Ishikawa (cell line): ENCODE data around the gene PDE12.

Experiments
- CEBPB ChIP-seq: IDR thresholded peaks from 2 replicates; pipeline ENCODE4 v1.6.1; 2012
- CREB1 ChIP-seq: IDR thresholded peaks from 2 replicates; pipeline ENCODE4 v1.6.1; 2012; ENCODE audit warnings: low read depth
- EGR1 ChIP-seq: IDR thresholded peaks from 2 replicates; pipeline ENCODE4 v1.6.1; 2012
- EP300 ChIP-seq: IDR thresholded peaks from 2 replicates; pipeline ENCODE4 v1.6.1; 2012; ENCODE audit warnings: borderline replicate concordance
- FOXM1 ChIP-seq: IDR thresholded peaks from 2 replicates; pipeline ENCODE4 v1.6.1; 2012; ENCODE audit warnings: low read depth, borderline replicate concordance
- MAX ChIP-seq: IDR thresholded peaks from 2 replicates; pipeline ENCODE4 v1.6.1; 2012
- NFIC ChIP-seq: IDR thresholded peaks from 2 replicates; pipeline ENCODE4 v1.6.1; 2012
- RAD21 ChIP-seq: IDR thresholded peaks from 2 replicates; pipeline ENCODE4 v1.6.1; 2012; ENCODE audit warnings: low read depth
- TAF1 ChIP-seq: IDR thresholded peaks from 2 replicates; pipeline ENCODE4 v1.6.1; 2012; ENCODE audit warnings: low read depth, mild to moderate bottlenecking
- TCF12 ChIP-seq: IDR thresholded peaks from 2 replicates; pipeline ENCODE4 v1.6.1; 2012; ENCODE audit warnings: low read depth
- TEAD4 ChIP-seq: IDR thresholded peaks from 2 replicates; pipeline ENCODE4 v1.6.1; 2012
- USF1 ChIP-seq: IDR thresholded peaks from 2 replicates; pipeline ENCODE4 v1.6.1; 2012
- YY1 ChIP-seq: IDR thresholded peaks from 2 replicates; pipeline ENCODE4 v1.6.1; 2012; ENCODE audit warnings: low read depth
- TF ChIP-seq, protein P1 (sequence below): IDR thresholded peaks from 2 replicates; pipeline ENCODE4 v1.6.1; 2012; ENCODE audit warnings: low read depth, mild to moderate bottlenecking

DNA sequence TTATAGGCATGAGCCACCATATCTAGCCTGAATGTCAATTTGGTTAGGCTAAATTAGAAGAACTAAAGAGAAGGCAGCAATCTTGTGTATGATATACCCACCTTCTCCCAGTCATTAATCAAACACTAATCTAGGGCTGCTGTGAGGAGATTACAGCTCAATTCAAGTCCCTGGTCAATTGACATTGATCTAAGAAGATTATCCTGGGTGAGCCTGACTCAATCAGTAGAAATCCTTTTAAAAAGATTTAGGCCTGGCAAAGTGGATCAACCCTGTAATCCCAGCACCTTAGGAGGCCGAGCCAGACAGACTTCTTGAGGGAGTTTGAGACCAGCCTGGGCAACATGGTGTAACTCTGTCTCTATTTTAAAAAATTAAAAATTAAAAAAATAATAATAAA, 9.5 kb upstream of the PDE12 start:
- TF ChIP-seq RAD21, result no peak
- TF ChIP-seq FOXM1, result no peak
- TF ChIP-seq, protein P1, sequence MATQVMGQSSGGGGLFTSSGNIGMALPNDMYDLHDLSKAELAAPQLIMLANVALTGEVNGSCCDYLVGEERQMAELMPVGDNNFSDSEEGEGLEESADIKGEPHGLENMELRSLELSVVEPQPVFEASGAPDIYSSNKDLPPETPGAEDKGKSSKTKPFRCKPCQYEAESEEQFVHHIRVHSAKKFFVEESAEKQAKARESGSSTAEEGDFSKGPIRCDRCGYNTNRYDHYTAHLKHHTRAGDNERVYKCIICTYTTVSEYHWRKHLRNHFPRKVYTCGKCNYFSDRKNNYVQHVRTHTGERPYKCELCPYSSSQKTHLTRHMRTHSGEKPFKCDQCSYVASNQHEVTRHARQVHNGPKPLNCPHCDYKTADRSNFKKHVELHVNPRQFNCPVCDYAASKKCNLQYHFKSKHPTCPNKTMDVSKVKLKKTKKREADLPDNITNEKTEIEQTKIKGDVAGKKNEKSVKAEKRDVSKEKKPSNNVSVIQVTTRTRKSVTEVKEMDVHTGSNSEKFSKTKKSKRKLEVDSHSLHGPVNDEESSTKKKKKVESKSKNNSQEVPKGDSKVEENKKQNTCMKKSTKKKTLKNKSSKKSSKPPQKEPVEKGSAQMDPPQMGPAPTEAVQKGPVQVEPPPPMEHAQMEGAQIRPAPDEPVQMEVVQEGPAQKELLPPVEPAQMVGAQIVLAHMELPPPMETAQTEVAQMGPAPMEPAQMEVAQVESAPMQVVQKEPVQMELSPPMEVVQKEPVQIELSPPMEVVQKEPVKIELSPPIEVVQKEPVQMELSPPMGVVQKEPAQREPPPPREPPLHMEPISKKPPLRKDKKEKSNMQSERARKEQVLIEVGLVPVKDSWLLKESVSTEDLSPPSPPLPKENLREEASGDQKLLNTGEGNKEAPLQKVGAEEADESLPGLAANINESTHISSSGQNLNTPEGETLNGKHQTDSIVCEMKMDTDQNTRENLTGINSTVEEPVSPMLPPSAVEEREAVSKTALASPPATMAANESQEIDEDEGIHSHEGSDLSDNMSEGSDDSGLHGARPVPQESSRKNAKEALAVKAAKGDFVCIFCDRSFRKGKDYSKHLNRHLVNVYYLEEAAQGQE, result no peak
- TF ChIP-seq EP300, result no peak
- TF ChIP-seq YY1, result no peak
- no peak for TF ChIP-seq NFIC
- TF ChIP-seq MAX, result no peak
- TF ChIP-seq EGR1, result no peak
- TF ChIP-seq USF1, result no peak
- no peak for TF ChIP-seq TAF1
- no peak for TF ChIP-seq TCF12
- no peak for TF ChIP-seq CREB1
- no peak for TF ChIP-seq CEBPB
- TF ChIP-seq TEAD4, result no peak
